Nephron progenitor cell (in vitro differentiated cells): ENCODE data around the gene RMDN2.

ENCODE experiments used
- DNase-seq: peaks from one replicate; pipeline ENCODE4 v3.0.0; 2021
- H3K27ac Mint-ChIP-seq: 2 replicates; pipeline ENCODE4 v1.8.0; 2021; ENCODE audit warnings: mild to moderate bottlenecking, moderate library complexity, mixed read lengths
- H3K27me3 Mint-ChIP-seq: 2 replicates; pipeline ENCODE4 v1.8.0; 2021; ENCODE audit warnings: mild to moderate bottlenecking, low read depth, mixed read lengths; ENCODE audit not compliant: poor library complexity
- H3K36me3 Mint-ChIP-seq: 2 replicates; pipeline ENCODE4 v1.8.0; 2021; ENCODE audit warnings: low read depth, mixed read lengths
- H3K4me1 Mint-ChIP-seq: 2 replicates; pipeline ENCODE4 v1.8.0; 2021; ENCODE audit warnings: mixed read lengths
- H3K4me3 Mint-ChIP-seq: 2 replicates; pipeline ENCODE4 v1.8.0; 2021; ENCODE audit warnings: mild to moderate bottlenecking, moderate library complexity, mixed read lengths
- H3K9me3 Mint-ChIP-seq: 2 replicates; pipeline ENCODE4 v1.8.0; 2021; ENCODE audit warnings: mild to moderate bottlenecking, moderate library complexity, mixed read lengths
- TF ChIP-seq, protein P1 (sequence below): fragments of 200-600 bp; sonication (generic); IDR thresholded peaks from 2 replicates; pipeline ENCODE4 v1.5.0; 2021; ENCODE audit warnings: antibody characterized with exemption

The RMDN2 gene

DNA sequence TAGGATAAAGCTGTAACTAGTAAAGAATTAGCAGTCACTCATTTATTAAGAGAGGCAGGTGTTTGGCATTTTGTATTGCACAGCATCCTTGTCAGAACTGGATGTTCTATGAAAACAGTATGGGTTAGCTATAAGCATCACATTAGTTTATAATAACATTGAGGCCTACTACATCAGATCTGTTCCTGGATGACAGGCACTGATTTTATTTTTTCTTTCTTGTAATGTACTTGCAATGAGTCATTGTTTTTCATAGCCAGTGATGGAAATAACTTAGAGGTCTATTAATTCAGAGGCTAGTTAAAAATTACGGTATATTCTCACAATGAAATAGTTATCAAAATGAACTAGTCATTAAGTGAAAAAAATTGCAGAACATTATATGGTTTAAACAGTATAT lies 13.0 kb upstream of the RMDN2 start:
- no peaks in the 10 kb centered on the region for H3K9me3 Mint-ChIP-seq
- peaks cover 5% of the 10 kb centered on the region for H3K4me1 Mint-ChIP-seq
- H3K27ac Mint-ChIP-seq = no peak overlapping the region
- TF ChIP-seq, protein P1, sequence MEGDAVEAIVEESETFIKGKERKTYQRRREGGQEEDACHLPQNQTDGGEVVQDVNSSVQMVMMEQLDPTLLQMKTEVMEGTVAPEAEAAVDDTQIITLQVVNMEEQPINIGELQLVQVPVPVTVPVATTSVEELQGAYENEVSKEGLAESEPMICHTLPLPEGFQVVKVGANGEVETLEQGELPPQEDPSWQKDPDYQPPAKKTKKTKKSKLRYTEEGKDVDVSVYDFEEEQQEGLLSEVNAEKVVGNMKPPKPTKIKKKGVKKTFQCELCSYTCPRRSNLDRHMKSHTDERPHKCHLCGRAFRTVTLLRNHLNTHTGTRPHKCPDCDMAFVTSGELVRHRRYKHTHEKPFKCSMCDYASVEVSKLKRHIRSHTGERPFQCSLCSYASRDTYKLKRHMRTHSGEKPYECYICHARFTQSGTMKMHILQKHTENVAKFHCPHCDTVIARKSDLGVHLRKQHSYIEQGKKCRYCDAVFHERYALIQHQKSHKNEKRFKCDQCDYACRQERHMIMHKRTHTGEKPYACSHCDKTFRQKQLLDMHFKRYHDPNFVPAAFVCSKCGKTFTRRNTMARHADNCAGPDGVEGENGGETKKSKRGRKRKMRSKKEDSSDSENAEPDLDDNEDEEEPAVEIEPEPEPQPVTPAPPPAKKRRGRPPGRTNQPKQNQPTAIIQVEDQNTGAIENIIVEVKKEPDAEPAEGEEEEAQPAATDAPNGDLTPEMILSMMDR = no peak
- H3K4me3 Mint-ChIP-seq = no peak overlapping the region
- no peaks in the 10 kb centered on the region for H3K36me3 Mint-ChIP-seq
- DNase-seq = no peak
- peaks cover 6% of the 10 kb centered on the region for H3K27me3 Mint-ChIP-seq

DNA sequence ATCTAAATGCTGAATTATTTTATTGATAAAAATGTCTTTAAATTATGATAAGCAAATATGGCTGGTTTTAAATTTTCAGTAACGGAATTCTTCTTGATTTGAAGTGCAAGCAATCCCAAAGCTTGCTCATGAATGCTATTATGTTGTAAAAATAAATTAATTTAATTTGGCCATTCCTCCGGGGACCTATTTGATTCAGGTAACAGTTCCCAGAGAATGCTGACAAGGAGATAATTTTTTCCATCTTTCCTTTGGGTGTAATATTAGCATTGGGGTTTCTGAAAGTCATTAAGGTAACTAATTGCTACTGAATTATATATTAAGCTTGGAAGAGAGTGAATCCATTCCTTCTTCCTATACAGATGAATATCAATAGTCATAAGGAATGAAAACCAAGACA lies 12.5 kb upstream of the RMDN2 start:
- Mint-ChIP-seq H3K27me3 (peaks cover 6% of the 10 kb centered on the region), H3K27ac (no peak overlapping the region), H3K36me3 (no peaks in the 10 kb centered on the region), H3K4me3 (no peak overlapping the region), H3K9me3 (no peaks in the 10 kb centered on the region), H3K4me1 (peaks cover 2% of the 10 kb centered on the region)
- TF ChIP-seq, protein P1 = no peak
- no peak for DNase-seq

DNA sequence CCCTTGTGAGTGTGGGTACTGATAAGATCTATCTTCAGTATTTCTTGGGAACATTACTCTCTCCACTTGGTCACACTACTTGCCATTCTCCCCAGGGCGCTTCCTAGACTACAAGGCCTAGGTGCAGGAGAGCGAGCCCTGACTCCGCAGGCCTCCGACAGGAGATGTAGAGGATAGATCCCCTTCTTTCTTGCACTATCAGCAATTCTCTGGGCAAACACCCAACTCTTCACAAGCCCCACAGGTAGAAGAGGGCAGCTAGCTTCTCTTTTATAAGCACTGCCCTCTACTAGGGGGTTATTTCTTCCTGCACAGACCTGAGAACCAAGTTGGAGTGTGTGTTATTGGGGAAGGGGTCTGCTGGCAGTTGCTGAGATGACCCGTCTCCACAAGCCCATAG lies 10.7 kb upstream of the RMDN2 start:
- Mint-ChIP-seq H3K36me3 (no peaks in the 10 kb centered on the region), H3K9me3 (no peaks in the 10 kb centered on the region), H3K4me1 (peaks cover 8% of the 10 kb centered on the region), H3K4me3 (no peak overlapping the region), H3K27me3 (peaks cover 6% of the 10 kb centered on the region), H3K27ac (no peak overlapping the region)
- TF ChIP-seq, protein P1 = no peak
- no peak for DNase-seq

DNA sequence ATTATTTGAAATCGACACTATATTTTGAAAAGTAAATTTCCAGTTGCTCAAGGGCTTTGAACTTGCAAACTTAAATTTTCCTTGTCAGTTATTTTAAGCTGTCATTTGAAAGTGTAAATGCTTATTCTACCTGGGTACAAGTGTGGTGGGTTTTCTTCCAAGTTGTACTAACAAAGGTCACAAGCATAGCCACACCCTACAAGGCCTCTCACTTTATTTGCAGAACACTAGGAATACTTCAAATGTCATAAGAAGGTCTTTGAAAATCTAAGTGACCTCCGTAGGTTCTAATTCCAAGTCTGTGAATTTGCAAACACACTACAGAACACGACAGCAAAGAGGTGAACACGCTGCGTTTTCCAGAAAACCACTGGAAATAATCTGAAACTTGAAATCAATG lies 9.3 kb upstream of the RMDN2 start:
- Mint-ChIP-seq H3K4me1 (peaks cover 14% of the 10 kb centered on the region), H3K36me3 (no peaks in the 10 kb centered on the region), H3K4me3 (no peak overlapping the region), H3K27me3 (peaks cover 8% of the 10 kb centered on the region), H3K27ac (no peak overlapping the region), H3K9me3 (no peaks in the 10 kb centered on the region)
- no peak for DNase-seq
- TF ChIP-seq, protein P1 = no peak

DNA sequence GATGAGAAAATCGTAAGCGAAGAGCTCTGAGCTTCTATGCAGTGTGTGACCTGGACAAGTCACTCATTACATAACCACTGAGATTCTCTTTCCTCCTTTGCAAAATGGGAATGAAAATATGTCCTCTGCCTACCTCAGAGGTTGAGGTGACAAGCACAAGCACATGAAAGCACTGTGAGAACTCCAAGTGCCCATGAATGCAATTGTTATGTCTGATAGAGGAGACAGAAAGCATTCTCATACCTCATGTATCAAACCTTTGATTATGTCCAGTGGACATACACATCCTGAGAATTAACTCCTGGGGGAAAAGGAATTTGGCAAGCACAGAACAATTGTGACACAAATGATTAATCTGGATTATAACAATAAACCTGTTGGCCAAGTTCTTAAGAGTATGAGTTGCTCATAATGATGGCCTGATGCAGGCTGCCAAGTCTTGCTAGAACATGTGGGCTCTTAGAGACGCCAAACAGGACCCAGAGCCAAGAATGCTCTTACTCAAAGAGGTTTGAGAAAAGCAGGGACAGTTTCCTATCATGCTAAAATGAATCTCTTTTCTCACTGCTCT lies 8.5 kb upstream of the RMDN2 start:
- Mint-ChIP-seq H3K27me3 (peaks cover 8% of the 10 kb centered on the region), H3K4me3 (no peak overlapping the region), H3K27ac (no peak overlapping the region), H3K9me3 (no peaks in the 10 kb centered on the region), H3K4me1 (peaks cover 14% of the 10 kb centered on the region), H3K36me3 (no peaks in the 10 kb centered on the region)
- DNase-seq = no peak
- TF ChIP-seq, protein P1 = no peak
